K562 (cell line): Measurements from ENCODE around the gene TCEA3. TPM values are rescaled to one million over a fixed set of nuclear protein-coding genes. Genes with fewer than 3 reads are reported as not detected.

Source experiments
- ATAC-seq: fragments of 200-7000 bp; cut with Tn5 transposase; 3 replicates; pipeline ENCODE4 v1.9.1; 2020; ENCODE audit warnings: moderate library complexity
- BruUV-seq: library from RNA; stranded (reverse); fragments of 400-500 nt; replicated peaks from 2 replicates; lab custom pipeline; 2021; lab: Mats Ljungman, UMichigan
- CTCF ChIA-PET: fragments of 300-600 bp; formaldehyde crosslinking; extraction: SDS; loops from one replicate; lab custom pipeline; 2021; ENCODE audit warnings: low intra/inter-chr PET ratio; lab: Yijun Ruan, JAX
- POLR2A ChIA-PET: fragments of 300-600, 350-650 bp; sonication (Branson Sonifier 250); formaldehyde crosslinking; extraction: SDS; loops from one replicate; lab custom pipeline; 2021; ENCODE audit warnings: antibody characterized with exemption, inconsistent platforms; lab: Yijun Ruan, JAX
- DNase-seq, 4 experiments: peaks; one replicate each; pipeline versions ENCODE4 v3.0.0 to v3.0.0-alpha.2; 2011 to 2018; ENCODE audit warnings: low spot score in 3 of 4, mixed read lengths in 3 of 4; ENCODE audit errors: extremely low read depth in 1 of 4
- FAIRE-seq: peaks from 2 replicates; lab custom pipeline; 2011; peaks lifted over from hg19 to GRCh38; lab: Jason Lieb, UNC
- H2AFZ ChIP-seq: 2 replicates; pipeline ENCODE4 v1.6.0; 2011; ENCODE audit warnings: low read depth, low read length, control low read depth, inconsistent platforms
- H3K27ac ChIP-seq: fragments of 200-600 bp; 3 replicates; pipeline ENCODE4 v1.8.0; 2011; ENCODE audit warnings: low read depth, mild to moderate bottlenecking, control low read depth, inconsistent platforms, low read length, moderate library complexity, mixed read lengths; ENCODE audit errors: extremely low read depth
- H3K27me3 ChIP-seq, 2 experiments: fragments of 300-600 bp in 1 of 2; 2 replicates in 1 of 2; 3 replicates in 1 of 2; pipeline versions ENCODE4 v1.6.0 to v1.8.0; 2011; ENCODE audit warnings: inconsistent platforms in 2 of 2, low read length in 2 of 2, mild to moderate bottlenecking in 1 of 2, mixed read lengths in 1 of 2, moderate library complexity in 1 of 2; ENCODE audit not compliant: control insufficient read depth in 2 of 2, insufficient read depth in 2 of 2
- H3K36me3 ChIP-seq: fragments of 300-600 bp; 3 replicates; pipeline ENCODE4 v1.8.0; 2011; ENCODE audit warnings: mild to moderate bottlenecking, low read length, inconsistent platforms; ENCODE audit not compliant: control insufficient read depth, insufficient read depth
- H3K4me1 ChIP-seq, 2 experiments: fragments of 200-600 bp in 1 of 2; replicated peaks in 1 of 2; 2 replicates in 1 of 2; 3 replicates in 1 of 2; pipeline versions ENCODE4 v1.5.1 to v1.8.0; 2011; ENCODE audit warnings: inconsistent platforms in 2 of 2, low read length in 2 of 2, mild to moderate bottlenecking in 1 of 2, mixed read lengths in 1 of 2, moderate library complexity in 1 of 2; ENCODE audit not compliant: control insufficient read depth in 2 of 2, insufficient read depth in 2 of 2
- H3K4me2 ChIP-seq: 2 replicates; pipeline ENCODE4 v1.6.1; 2011; ENCODE audit warnings: low read length, control low read depth, inconsistent platforms, mixed read lengths; ENCODE audit not compliant: insufficient read depth
- H3K4me3 ChIP-seq: fragments of 200-600 bp; sonication (generic), shearing (Covaris generic); 2 replicates; pipeline ENCODE4 v1.5.1; 2016; ENCODE audit warnings: control low read depth, inconsistent platforms
- H3K79me2 ChIP-seq: fragments of 200-600 bp; 3 replicates; pipeline ENCODE4 v1.8.0; 2011; ENCODE audit warnings: low read length, inconsistent platforms; ENCODE audit not compliant: control insufficient read depth, insufficient read depth
- H3K9ac ChIP-seq, 2 experiments: 2 replicates each; pipeline versions ENCODE4 v1.6.0 to v1.6.1; 2011; ENCODE audit warnings: low read depth in 2 of 2, low read length in 2 of 2, control low read depth in 1 of 2, inconsistent platforms in 1 of 2, mild to moderate bottlenecking in 1 of 2, mixed read lengths in 1 of 2; ENCODE audit not compliant: insufficient read depth in 1 of 2
- H3K9me1 ChIP-seq: one replicate; pipeline ENCODE4 v1.6.0; 2011; ENCODE audit warnings: inconsistent platforms, mild to moderate bottlenecking, low read length, moderate library complexity; ENCODE audit not compliant: control insufficient read depth, insufficient read depth
- H3K9me3 ChIP-seq: replicated peaks from 2 replicates; pipeline ENCODE4 v1.5.1; 2011; ENCODE audit warnings: low read depth, low read length, inconsistent platforms; ENCODE audit not compliant: control insufficient read depth, insufficient read depth
- H4K20me1 ChIP-seq: replicated peaks from 2 replicates; pipeline ENCODE4 v1.6.1; 2011; ENCODE audit warnings: low read length, inconsistent platforms, mixed read lengths; ENCODE audit not compliant: control insufficient read depth, insufficient read depth
- BHLHE40 ChIP-seq: IDR thresholded peaks from 2 replicates; pipeline ENCODE4 v1.6.1; 2011; ENCODE audit warnings: low read length, improper control_type of control experiment
- CBFB ChIP-seq: sonication (generic); formaldehyde crosslinking; IDR thresholded peaks from 2 replicates; pipeline ENCODE4 v1.4.0; 2020; ENCODE audit warnings: mild to moderate bottlenecking, missing genetic modification reagents
- CHCHD3 ChIP-seq: fragments of 250-450 bp; sonication (Bioruptor Pico); IDR thresholded peaks from 2 replicates; pipeline ENCODE4 v2.1.2; 2022; ENCODE audit warnings: mild to moderate bottlenecking
- DMBX1 ChIP-seq: fragments of 250-450 bp; sonication (Bioruptor Pico); IDR thresholded peaks from 2 replicates; pipeline ENCODE4 v1.8.0; 2022; ENCODE audit warnings: inconsistent platforms, mild to moderate bottlenecking, moderate library complexity, borderline replicate concordance
- EP300 ChIP-seq: IDR thresholded peaks from 2 replicates; pipeline ENCODE4 v1.6.1; 2012; ENCODE audit warnings: low read length, improper control_type of control experiment
- FOXA1 ChIP-seq: fragments of 450-650 bp; IDR thresholded peaks from 2 replicates; pipeline ENCODE4 v1.6.1; 2016; ENCODE audit warnings: mild to moderate bottlenecking, borderline replicate concordance
- FOXJ3 ChIP-seq: sonication (generic); formaldehyde crosslinking; IDR thresholded peaks from 2 replicates; pipeline ENCODE4 v1.4.0; 2020; ENCODE audit warnings: mild to moderate bottlenecking, missing genetic modification reagents
- HDAC6 ChIP-seq: IDR thresholded peaks from 2 replicates; pipeline ENCODE4 v1.6.1; 2012; ENCODE audit warnings: low read depth, mild to moderate bottlenecking, control low read depth, inconsistent platforms, low read length, moderate library complexity
- ILK ChIP-seq: fragments of 450-650 bp; IDR thresholded peaks from 2 replicates; pipeline ENCODE4 v1.6.1; 2016; ENCODE audit warnings: missing genetic modification characterization, low read depth, mild to moderate bottlenecking, missing compliant biosample characterization, moderate library complexity, borderline replicate concordance
- MXI1 ChIP-seq: IDR thresholded peaks from 2 replicates; pipeline ENCODE4 v1.6.1; 2011; ENCODE audit warnings: low read depth, mild to moderate bottlenecking, improper control_type of control experiment, low read length
- NFRKB ChIP-seq: fragments of 450-650 bp; IDR thresholded peaks from 2 replicates; pipeline ENCODE4 v1.6.1; 2016; ENCODE audit warnings: low read depth
- NR4A1 ChIP-seq, 2 experiments: fragments of 250-450 bp in 1 of 2; fragments of 450-650 bp in 1 of 2; sonication (Bioruptor Pico) in 1 of 2; IDR thresholded peaks; 2 replicates each; pipeline versions ENCODE4 v1.4.0 to v1.6.1; 2016 to 2020; ENCODE audit warnings: mild to moderate bottlenecking in 2 of 2, missing compliant biosample characterization in 1 of 2, missing genetic modification characterization in 1 of 2, moderate library complexity in 1 of 2
- PURB ChIP-seq: sonication (generic); formaldehyde crosslinking; IDR thresholded peaks from 2 replicates; pipeline ENCODE4 v1.9.0; 2021; ENCODE audit warnings: low read depth, mild to moderate bottlenecking, missing genetic modification reagents
- PYGO2 ChIP-seq: fragments of 450-650 bp; IDR thresholded peaks from 2 replicates; pipeline ENCODE4 v1.6.1; 2016; ENCODE audit warnings: mild to moderate bottlenecking, missing genetic modification characterization, moderate library complexity, missing compliant biosample characterization
- RBM39 ChIP-seq: fragments of 200-400 bp; formaldehyde crosslinking; optimal IDR thresholded peaks from 2 replicates; pipeline ENCODE3; 2018; ENCODE audit warnings: low read depth, low read length
- SRSF1 ChIP-seq: fragments of 200-400 bp; formaldehyde crosslinking; IDR thresholded peaks from 2 replicates; pipeline ENCODE4 v1.6.1; 2017; ENCODE audit warnings: mild to moderate bottlenecking, low read depth, low read length, moderate library complexity
- ZFP1 ChIP-seq: fragments of 450-650 bp; formaldehyde crosslinking; IDR thresholded peaks from 2 replicates; pipeline ENCODE4 v1.4.0; 2020; ENCODE audit warnings: mild to moderate bottlenecking, mixed read lengths
- ZFX ChIP-seq: sonication (generic); formaldehyde crosslinking; IDR thresholded peaks from 2 replicates; pipeline ENCODE4 v1.8.0; 2022; ENCODE audit warnings: mild to moderate bottlenecking, missing genetic modification reagents, moderate library complexity
- ZNF165 ChIP-seq: fragments of 250-450 bp; sonication (Bioruptor Pico); IDR thresholded peaks from 2 replicates; pipeline ENCODE4 v1.4.0; 2020; ENCODE audit warnings: borderline replicate concordance
- WGBS: fragments of 100-300 bp; shearing (Covaris generic); methylation state at CpG from one replicate; pipeline ENCODE4 v1.1.6; 2016; ENCODE audit warnings: low coverage, mixed read lengths; ENCODE audit not compliant: insufficient coverage; ENCODE audit errors: missing lambda C conversion rate; 5-methylcytosine and 5-hydroxymethylcytosine counted together
- in situ Hi-C: fragments of 300-500 bp; cut with MboI; formaldehyde crosslinking; loops from 4 replicates; pipeline ENCODE4 v1.15.0; 2018; ENCODE audit warnings: inconsistent platforms, mixed read lengths
- intact Hi-C: fragments of 100-400 bp; cut with micrococcal nuclease; formaldehyde crosslinking; loops from 2 replicates; pipeline ENCODE4 v1.14.2; 2022
- polyA plus RNA-seq, 8 experiments: library from polyadenylated mRNA; depleted of rRNA in 4 of 8; stranded (reverse) in 5 of 8; unstranded in 3 of 8; fragments of >200 nt; fragmentation: Nextera tagmentation in 2 of 8; fragmentation: Illumina TruSeq in 1 of 8; extraction: Ambion mirVana in 2 of 8; extraction: Trizol in 1 of 8; gene quantifications; 2 replicates each; pipeline versions ENCODE4 v1.2.1 to v1.2.3, GENCODE V29; 2011 to 2014; ENCODE audit warnings: inconsistent platforms in 1 of 8, missing spikeins in 1 of 8
- total RNA-seq, 7 experiments: library from RNA; depleted of rRNA in 6 of 7; stranded (reverse); fragments of >200 nt in 6 of 7; fragmentation: Illumina TruSeq in 2 of 7; extraction: Trizol in 2 of 7; gene quantifications; 2 replicates each; pipeline versions ENCODE4 v1.2.1 to v1.2.3, GENCODE V29; 2011 to 2021; ENCODE audit warnings: low replicate concordance in 1 of 7
- TF ChIP-seq, protein P1 (sequence below): sonication (generic); formaldehyde crosslinking; IDR thresholded peaks from 2 replicates; pipeline ENCODE4 v1.8.1; 2023; ENCODE audit warnings: mild to moderate bottlenecking, missing genetic modification reagents

Gene TCEA3
- total and polyA plus RNA-seq, 9 of the 15 experiments (the other 6 are each of a cell fraction or from before 2014, with no cell fraction given) = 0.03 to 0.55 (median 0.36) TPM

- ATAC-seq (peak; percentile 93), FAIRE-seq (peak; percentile 96), DNase-seq (peak; percentile 99 to 100 (median 100))
- Histone ChIP-seq H3K27ac (peak within 1 kb of the TSS; percentile 99), H2AFZ (peak within 1 kb of the TSS; percentile 99), H3K9ac (peak within 1 kb of the TSS; percentile 95 to 100), H3K9me3 (no peaks in the 10 kb centered on the region; the same call in 1 of the 2 replicates), H3K27me3 (no peaks in the 10 kb centered on the region), H3K9me1 (no peaks in the 10 kb centered on the region), H3K4me3 (peak within 1 kb of the TSS; percentile 76), H3K79me2 (peaks cover 48% of the 10 kb centered on the region), H4K20me1 (peaks cover 34% of the 10 kb centered on the region), H3K36me3 (peaks cover 25% of the 10 kb centered on the region), H3K4me1 (peaks cover 15 to 26% of the 10 kb centered on the region in 2 experiments; a peak in 4 of 5 replicates), H3K4me2 (peak within 1 kb of the TSS; percentile 100)
- intact Hi-C loops = loop anchor here (1.0 to 10.0 kb wide), 3 partner anchors 24 to 190 kb away; partner anchors contain the start of gene E2F2
- POLR2A ChIA-PET = interaction anchor here (0.6 to 3.1 kb wide), 33 partner anchors 9 to 1850 kb away, joined by 3 to 35 read pairs (median 4); partner anchors contain the start of gene ZNF436
- TSS peak; percentile 88 for BruUV-seq
- under 1% methylated on average over 74 of the region's 87 CpGs for WGBS
- CTCF ChIA-PET = interaction anchor here (0.6 kb wide), 2 partner anchors 12 to 62 kb away, joined by 3 to 4 read pairs; no protein-coding TSS in a partner anchor
- in situ Hi-C loops = loop anchor here (5.0 kb wide), 1 partner anchor 58 kb away; no protein-coding TSS in a partner anchor
- no peak for TF ChIP-seq FOXJ3 (CRISPR knock-in tag)
- no peak for TF ChIP-seq NR4A1 (CRISPR knock-in tag; IDR thresholded peaks at IDR 0.05)
- TF ChIP-seq NR4A1 (tag; IDR thresholded peaks at IDR 0.05) = peak; percentile 32; the same call in 1 of the 2 replicates
- no peak for TF ChIP-seq ZNF165
- no peak for TF ChIP-seq CBFB (CRISPR knock-in tag)
- TF ChIP-seq, protein P1, sequence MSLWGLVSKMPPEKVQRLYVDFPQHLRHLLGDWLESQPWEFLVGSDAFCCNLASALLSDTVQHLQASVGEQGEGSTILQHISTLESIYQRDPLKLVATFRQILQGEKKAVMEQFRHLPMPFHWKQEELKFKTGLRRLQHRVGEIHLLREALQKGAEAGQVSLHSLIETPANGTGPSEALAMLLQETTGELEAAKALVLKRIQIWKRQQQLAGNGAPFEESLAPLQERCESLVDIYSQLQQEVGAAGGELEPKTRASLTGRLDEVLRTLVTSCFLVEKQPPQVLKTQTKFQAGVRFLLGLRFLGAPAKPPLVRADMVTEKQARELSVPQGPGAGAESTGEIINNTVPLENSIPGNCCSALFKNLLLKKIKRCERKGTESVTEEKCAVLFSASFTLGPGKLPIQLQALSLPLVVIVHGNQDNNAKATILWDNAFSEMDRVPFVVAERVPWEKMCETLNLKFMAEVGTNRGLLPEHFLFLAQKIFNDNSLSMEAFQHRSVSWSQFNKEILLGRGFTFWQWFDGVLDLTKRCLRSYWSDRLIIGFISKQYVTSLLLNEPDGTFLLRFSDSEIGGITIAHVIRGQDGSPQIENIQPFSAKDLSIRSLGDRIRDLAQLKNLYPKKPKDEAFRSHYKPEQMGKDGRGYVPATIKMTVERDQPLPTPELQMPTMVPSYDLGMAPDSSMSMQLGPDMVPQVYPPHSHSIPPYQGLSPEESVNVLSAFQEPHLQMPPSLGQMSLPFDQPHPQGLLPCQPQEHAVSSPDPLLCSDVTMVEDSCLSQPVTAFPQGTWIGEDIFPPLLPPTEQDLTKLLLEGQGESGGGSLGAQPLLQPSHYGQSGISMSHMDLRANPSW = peak; percentile 97; the same call in 1 of the 2 replicates
- no peak for TF ChIP-seq HDAC6
- 0 out of 2 replicates have a peak, but pooled peaks have one; percentile 66 for TF ChIP-seq CHCHD3 (CRISPR knock-in tag)
- no peak for TF ChIP-seq ZFP1
- peak; percentile 89 for TF ChIP-seq MXI1
- TF ChIP-seq FOXA1 = no peak
- TF ChIP-seq DMBX1 (CRISPR knock-in tag) = peak; percentile 20; the same call in 1 of the 2 replicates
- TF ChIP-seq PYGO2 = no peak
- no peak for TF ChIP-seq ILK (tag)
- no peak for TF ChIP-seq RBM39
- peak; percentile 91 for TF ChIP-seq ZFX (CRISPR knock-in tag)
- peak; percentile 92 for TF ChIP-seq NFRKB
- no peak for TF ChIP-seq PURB (CRISPR knock-in tag)
- peak; percentile 33; the same call in 1 of the 2 replicates for TF ChIP-seq SRSF1
- TF ChIP-seq BHLHE40 = no peak
- TF ChIP-seq EP300 = no peak; the same call in 1 of the 2 replicates
Measured at GRCh38 chr1:23344111-23344986, 80.2 kb downstream of the TCEA3 start, which contains the start of gene HNRNPR. Gene HNRNPR (minus strand): TSS chr1:23344284. CDS start chr1:23341008, 3,276 bp downstream.
